HAP-1 (cell line): Measurements from ENCODE around the gene MAGI1.
"Not testable (repeated sequence)": the region's sequence is repeated elsewhere in the genome, so short reads cannot be mapped to it uniquely, and the experiment has no call there.

Source experiments
- DNase-seq, 2 experiments: peaks; one replicate each; pipeline ENCODE4 v3.0.0-alpha.2; 2016 to 2020; ENCODE audit warnings: low spot score in 2 of 2
- H3K27me3 ChIP-seq: fragments of 250-450 bp; sonication (Bioruptor Pico); 2 replicates; pipeline ENCODE4 v1.5.1; 2020; ENCODE audit warnings: low read depth, mild to moderate bottlenecking, moderate library complexity
- H3K36me3 ChIP-seq: fragments of 250-450 bp; sonication (Bioruptor Pico); replicated peaks from 2 replicates; pipeline ENCODE4 v1.5.1; 2020; ENCODE audit warnings: mild to moderate bottlenecking
- H3K4me1 ChIP-seq: fragments of 250-450 bp; sonication (Bioruptor Pico); 2 replicates; pipeline ENCODE4 v1.5.1; 2020; ENCODE audit warnings: mild to moderate bottlenecking
- H3K4me3 ChIP-seq: fragments of 250-450 bp; sonication (Bioruptor Pico); 2 replicates; pipeline ENCODE4 v1.5.1; 2020; ENCODE audit warnings: mild to moderate bottlenecking, moderate library complexity
- H3K9me3 ChIP-seq: fragments of 250-450 bp; sonication (Bioruptor Pico); 2 replicates; pipeline ENCODE4 v1.5.1; 2020; ENCODE audit warnings: mild to moderate bottlenecking, moderate library complexity
- in situ Hi-C: fragments of 300-500 bp; cut with MboI; formaldehyde crosslinking; loops from 3 replicates; pipeline ENCODE4 v1.14.3; 2020; ENCODE audit warnings: low sequenced_read_pairs, inconsistent platforms, mixed read lengths

MAGI1 gene

GRCh38 chr3:65859612-65860011 lies 179.1 kb downstream of the MAGI1 start:
- H3K4me3 ChIP-seq, in situ Hi-C loops, H3K9me3 ChIP-seq, H3K27me3 ChIP-seq, H3K4me1 ChIP-seq, H3K36me3 ChIP-seq, DNase-seq: not testable (repeated sequence)

GRCh38 chr3:65858749-65859148 lies 180.0 kb downstream of the MAGI1 start:
- Histone ChIP-seq H3K4me1 (no peaks in the 10 kb centered on the region), H3K4me3 (no peak overlapping the region), H3K36me3 (no peaks in the 10 kb centered on the region), H3K27me3 (no peaks in the 10 kb centered on the region), H3K9me3 (no peaks in the 10 kb centered on the region)
- no peak for DNase-seq
- in situ Hi-C loops, result no loop called here

GRCh38 chr3:65857327-65857726 lies 181.4 kb downstream of the MAGI1 start:
- in situ Hi-C loops, result no loop called here
- Histone ChIP-seq H3K27me3 (no peaks in the 10 kb centered on the region), H3K4me1 (no peaks in the 10 kb centered on the region), H3K36me3 (no peaks in the 10 kb centered on the region), H3K9me3 (no peaks in the 10 kb centered on the region), H3K4me3 (no peak overlapping the region)
- no peak for DNase-seq

- Histone ChIP-seq H3K9me3 (no peaks in the 10 kb centered on the region), H3K4me1 (no peaks in the 10 kb centered on the region), H3K27me3 (no peaks in the 10 kb centered on the region), H3K36me3 (no peaks in the 10 kb centered on the region), H3K4me3 (no peak overlapping the region)
- in situ Hi-C loops, result no loop called here
- DNase-seq, result no peak
Observed at GRCh38 chr3:65856907-65857306, 181.8 kb downstream of the MAGI1 start.

GRCh38 chr3:65855370-65856100 lies 183.2 kb downstream of the MAGI1 start:
- Histone ChIP-seq H3K9me3 (no peaks in the 10 kb centered on the region), H3K36me3 (no peaks in the 10 kb centered on the region), H3K4me1 (peaks cover 8% of the 10 kb centered on the region), H3K4me3 (no peak overlapping the region), H3K27me3 (no peaks in the 10 kb centered on the region)
- no peak for DNase-seq
- in situ Hi-C loops, result no loop called here

GRCh38 chr3:65854606-65855304 lies 184.0 kb downstream of the MAGI1 start:
- DNase-seq, result no peak
- Histone ChIP-seq H3K4me3 (no peak overlapping the region), H3K4me1 (peaks cover 10% of the 10 kb centered on the region), H3K27me3 (no peaks in the 10 kb centered on the region), H3K9me3 (no peaks in the 10 kb centered on the region), H3K36me3 (no peaks in the 10 kb centered on the region)
- in situ Hi-C loops, result no loop called here

- no peaks in the 10 kb centered on the region for H3K27me3 ChIP-seq
- peaks cover 10% of the 10 kb centered on the region for H3K4me1 ChIP-seq
- H3K4me3 ChIP-seq, result no peak overlapping the region
- no peaks in the 10 kb centered on the region for H3K9me3 ChIP-seq
- no peak for DNase-seq
- H3K36me3 ChIP-seq, result no peaks in the 10 kb centered on the region
- in situ Hi-C loops, result no loop called here
Observed at GRCh38 chr3:65851827-65852226, 186.9 kb downstream of the MAGI1 start.

GRCh38 chr3:65850261-65850660 lies 188.5 kb downstream of the MAGI1 start:
- H3K27me3 ChIP-seq, result no peaks in the 10 kb centered on the region
- no peaks in the 10 kb centered on the region for H3K9me3 ChIP-seq
- peaks cover 10% of the 10 kb centered on the region for H3K4me1 ChIP-seq
- H3K4me3 ChIP-seq, result no peak overlapping the region
- in situ Hi-C loops, result no loop called here
- DNase-seq, result no peak
- H3K36me3 ChIP-seq, result no peaks in the 10 kb centered on the region

- no peak for DNase-seq
- H3K27me3 ChIP-seq, result no peaks in the 10 kb centered on the region
- peaks cover 10% of the 10 kb centered on the region for H3K4me1 ChIP-seq
- in situ Hi-C loops, result no loop called here
- no peaks in the 10 kb centered on the region for H3K36me3 ChIP-seq
- H3K4me3 ChIP-seq, result no peak overlapping the region
- no peaks in the 10 kb centered on the region for H3K9me3 ChIP-seq
Observed at GRCh38 chr3:65848024-65848423, 190.7 kb downstream of the MAGI1 start.

- H3K27me3 ChIP-seq, result no peaks in the 10 kb centered on the region
- no peak for DNase-seq
- peaks cover 10% of the 10 kb centered on the region for H3K4me1 ChIP-seq
- H3K4me3 ChIP-seq, result no peak overlapping the region
- in situ Hi-C loops, result no loop called here
- no peaks in the 10 kb centered on the region for H3K9me3 ChIP-seq
- no peaks in the 10 kb centered on the region for H3K36me3 ChIP-seq
Observed at GRCh38 chr3:65846936-65847335, 191.8 kb downstream of the MAGI1 start.

GRCh38 chr3:65844370-65844769 lies 194.3 kb downstream of the MAGI1 start:
- Histone ChIP-seq H3K9me3 (no peaks in the 10 kb centered on the region), H3K4me3 (no peak overlapping the region), H3K4me1 (no peaks in the 10 kb centered on the region), H3K27me3 (no peaks in the 10 kb centered on the region), H3K36me3 (no peaks in the 10 kb centered on the region)
- DNase-seq, result no peak
- in situ Hi-C loops, result no loop called here

- in situ Hi-C loops, result no loop called here
Observed at GRCh38 chr3:65843732-65844131, 195.0 kb downstream of the MAGI1 start.

GRCh38 chr3:65837604-65838003 lies 201.1 kb downstream of the MAGI1 start:
- Histone ChIP-seq H3K36me3 (no peaks in the 10 kb centered on the region), H3K4me3 (no peak overlapping the region), H3K9me3 (no peaks in the 10 kb centered on the region), H3K4me1 (peaks cover 2% of the 10 kb centered on the region), H3K27me3 (no peaks in the 10 kb centered on the region)
- in situ Hi-C loops, result no loop called here
- no peak for DNase-seq

More at GRCh38 chr3:65843732-65844131, 195.0 kb downstream of the MAGI1 start:
- H3K4me3 ChIP-seq, result no peak overlapping the region
- no peaks in the 10 kb centered on the region for H3K36me3 ChIP-seq
- no peaks in the 10 kb centered on the region for H3K9me3 ChIP-seq
- no peaks in the 10 kb centered on the region for H3K27me3 ChIP-seq
- no peak for DNase-seq
- no peaks in the 10 kb centered on the region for H3K4me1 ChIP-seq

GRCh38 chr3:65836047-65836446 lies 202.7 kb downstream of the MAGI1 start:
- H3K36me3 ChIP-seq, result no peaks in the 10 kb centered on the region
- in situ Hi-C loops, result no loop called here
- no peaks in the 10 kb centered on the region for H3K9me3 ChIP-seq
- DNase-seq, result no peak
- no peak overlapping the region for H3K4me3 ChIP-seq
- H3K4me1 ChIP-seq, result peaks cover 6% of the 10 kb centered on the region
- no peaks in the 10 kb centered on the region for H3K27me3 ChIP-seq
